Fibroblast of villous mesenchyme (primary cell): ENCODE results near the gene PDF. TPM values are rescaled to one million over a fixed set of nuclear protein-coding genes. Genes with fewer than 3 reads are reported as not detected.
"Not testable (repeated sequence)": the region's sequence is repeated elsewhere in the genome, so short reads cannot be mapped to it uniquely, and the experiment has no call there.

ENCODE experiments used
- DNase-seq: peaks from one replicate; pipeline ENCODE4 v3.0.0-alpha.2; 2010; ENCODE audit warnings: low read depth
- H3K4me3 ChIP-seq: 2 replicates; pipeline ENCODE4 v1.5.1; 2011; ENCODE audit warnings: low read depth, mild to moderate bottlenecking, low read length
- CTCF ChIP-seq: IDR thresholded peaks from 2 replicates; pipeline ENCODE4 v1.5.1; 2012; ENCODE audit warnings: low read depth, mild to moderate bottlenecking, low read length; ENCODE audit not compliant: insufficient read depth
- total RNA-seq: library from RNA; depleted of rRNA; stranded (reverse); fragments of >200 nt; gene quantifications from 2 replicates; pipeline ENCODE4 v1.2.3, GENCODE V29; 2012

Gene PDF
- total RNA-seq, 1 donor, result 11.7 TPM

- peak; percentile 83 for DNase-seq
- no peak for TF ChIP-seq CTCF
- no peak overlapping the region for H3K4me3 ChIP-seq
Observed at GRCh38 chr16:69367980-69368379, 37.6 kb upstream of the PDF start.

GRCh38 chr16:69366431-69366830, 36.0 kb upstream of the PDF start:
- TF ChIP-seq CTCF, result no peak
- DNase-seq, result no peak
- H3K4me3 ChIP-seq, result no peak overlapping the region

- no peak for TF ChIP-seq CTCF
- peak; percentile 47 for DNase-seq
- no peak overlapping the region for H3K4me3 ChIP-seq
Observed at GRCh38 chr16:69365901-69366300, 35.5 kb upstream of the PDF start.

GRCh38 chr16:69364088-69364487, 33.7 kb upstream of the PDF start:
- H3K4me3 ChIP-seq, result no peak overlapping the region
- DNase-seq, result no peak
- TF ChIP-seq CTCF, result no peak

GRCh38 chr16:69363281-69363717, 32.9 kb upstream of the PDF start:
- no peak for DNase-seq
- TF ChIP-seq CTCF, result no peak

GRCh38 chr16:69360070-69360469, 29.7 kb upstream of the PDF start:
- not testable (repeated sequence) for DNase-seq, H3K4me3 ChIP-seq

More at GRCh38 chr16:69363281-69363717, 32.9 kb upstream of the PDF start:
- no peak overlapping the region for H3K4me3 ChIP-seq

- TF ChIP-seq CTCF, result no peak
- H3K4me3 ChIP-seq, result no peak within 1 kb of the TSS
- no peak for DNase-seq
Observed at GRCh38 chr16:69351309-69352027, 21.1 kb upstream of the PDF start, which contains the start of gene TMED6. Gene TMED6 (minus strand): TSS chr16:69351786. CDS start chr16:69351753, 33 bp downstream.
